A673 (cell line): Measurements from ENCODE around the gene HP1BP3.

Experiments used
- CTCF ChIP-seq: fragments of 300-800, 200-600 bp; sonication (generic); conservative IDR thresholded peaks from 2 replicates; pipeline ENCODE4 v1.5.1; 2017; ENCODE audit warnings: low read depth, mild to moderate bottlenecking, antibody characterized with exemption, low read length, moderate library complexity, mixed read lengths
- EZH2 ChIP-seq: fragments of 200-600 bp; sonication (generic); IDR thresholded peaks from 2 replicates; pipeline ENCODE4 v1.6.1; 2017; ENCODE audit warnings: borderline replicate concordance, low read depth, mild to moderate bottlenecking, mixed read lengths, antibody characterized with exemption, low read length; ENCODE audit not compliant: poor library complexity, severe bottlenecking

DNA sequence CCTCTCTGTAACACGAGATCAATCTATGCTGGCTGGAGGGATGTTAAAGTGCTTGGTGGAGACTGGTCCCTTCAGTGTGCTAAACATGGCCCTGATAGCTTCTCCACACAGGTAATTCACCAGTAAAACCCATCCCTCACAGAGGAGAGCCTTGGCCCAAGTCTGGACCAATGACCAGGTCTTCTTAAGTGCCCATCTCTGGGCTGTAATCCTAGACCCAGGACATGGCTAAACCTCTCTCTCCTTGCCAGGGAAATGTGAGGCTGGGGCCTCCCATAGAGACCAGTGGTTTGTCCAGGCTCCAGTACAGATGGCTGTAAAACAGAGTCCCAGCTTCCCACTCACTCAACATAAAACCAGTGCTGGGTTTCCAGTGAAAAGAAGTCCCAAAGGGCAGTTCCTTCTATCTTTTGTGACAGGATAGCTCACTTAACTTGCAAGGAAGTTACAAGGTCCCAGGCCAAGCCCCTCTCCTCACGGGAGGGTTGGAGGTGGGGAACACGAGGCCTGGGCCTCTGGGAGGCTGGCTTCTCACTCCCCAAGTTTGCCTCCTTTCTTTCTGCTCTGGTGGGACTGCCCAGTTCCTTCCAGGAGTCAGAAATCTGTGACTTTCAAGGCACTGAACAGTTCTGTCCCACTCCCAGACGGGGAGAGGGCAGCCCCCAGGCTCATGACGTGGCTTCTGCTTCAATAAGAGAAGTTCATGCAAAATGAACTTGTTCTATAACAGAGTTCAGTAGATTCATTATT lies 67.1 kb downstream of the HP1BP3 start:
- TF ChIP-seq CTCF (no peak), EZH2 (no peak)
